H1 (cell line): Measurements from ENCODE around the gene TARBP2.

Source experiments
- ATF3 ChIP-seq: IDR thresholded peaks from 2 replicates; pipeline ENCODE4 v1.6.1; 2011; ENCODE audit warnings: low read depth, mild to moderate bottlenecking, low read length; ENCODE audit not compliant: insufficient read depth
- POLR2A ChIP-seq, 2 experiments: IDR thresholded peaks; 1 replicate in 1 of 2; 2 replicates in 1 of 2; pipeline ENCODE4 v1.6.1; 2011; ENCODE audit warnings: low read depth in 2 of 2, low read length in 2 of 2, mild to moderate bottlenecking in 2 of 2; ENCODE audit errors: control extremely low read depth in 1 of 2
- USF2 ChIP-seq: IDR thresholded peaks from 2 replicates; pipeline ENCODE4 v1.6.1; 2011; ENCODE audit warnings: low read length, improper control_type of control experiment
- TF ChIP-seq, protein P1 (sequence below), 3 experiments: IDR thresholded peaks; 1 replicate in 2 of 3; 2 replicates in 1 of 3; pipeline versions ENCODE4 v1.5.1 to v1.6.1; 2011; ENCODE audit warnings: low read length in 3 of 3, mild to moderate bottlenecking in 3 of 3, inconsistent platforms in 2 of 3, low read depth in 1 of 3, moderate library complexity in 1 of 3; ENCODE audit not compliant: insufficient read depth in 1 of 3; ENCODE audit errors: control extremely low read depth in 1 of 3
- TF ChIP-seq, protein P2 (sequence below): IDR thresholded peaks from 2 replicates; pipeline ENCODE4 v1.6.1; 2012; ENCODE audit warnings: low read length, inconsistent platforms

GRCh38 chr12:53474819-53475218 is 26.3 kb upstream of the TARBP2 start:
- TF ChIP-seq USF2: no peak
- TF ChIP-seq, protein P1, sequence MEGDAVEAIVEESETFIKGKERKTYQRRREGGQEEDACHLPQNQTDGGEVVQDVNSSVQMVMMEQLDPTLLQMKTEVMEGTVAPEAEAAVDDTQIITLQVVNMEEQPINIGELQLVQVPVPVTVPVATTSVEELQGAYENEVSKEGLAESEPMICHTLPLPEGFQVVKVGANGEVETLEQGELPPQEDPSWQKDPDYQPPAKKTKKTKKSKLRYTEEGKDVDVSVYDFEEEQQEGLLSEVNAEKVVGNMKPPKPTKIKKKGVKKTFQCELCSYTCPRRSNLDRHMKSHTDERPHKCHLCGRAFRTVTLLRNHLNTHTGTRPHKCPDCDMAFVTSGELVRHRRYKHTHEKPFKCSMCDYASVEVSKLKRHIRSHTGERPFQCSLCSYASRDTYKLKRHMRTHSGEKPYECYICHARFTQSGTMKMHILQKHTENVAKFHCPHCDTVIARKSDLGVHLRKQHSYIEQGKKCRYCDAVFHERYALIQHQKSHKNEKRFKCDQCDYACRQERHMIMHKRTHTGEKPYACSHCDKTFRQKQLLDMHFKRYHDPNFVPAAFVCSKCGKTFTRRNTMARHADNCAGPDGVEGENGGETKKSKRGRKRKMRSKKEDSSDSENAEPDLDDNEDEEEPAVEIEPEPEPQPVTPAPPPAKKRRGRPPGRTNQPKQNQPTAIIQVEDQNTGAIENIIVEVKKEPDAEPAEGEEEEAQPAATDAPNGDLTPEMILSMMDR (IDR thresholded peaks at IDR 0.05; ENCODE audit: control extremely low read depth in 1 of 3, insufficient read depth in 1 of 3, low read depth in 1 of 3, low read length in 3 of 3): no peak
- no peak for TF ChIP-seq POLR2A (IDR thresholded peaks at IDR 0.05; ENCODE audit: control extremely low read depth in 1 of 2, low read depth in 2 of 2, low read length in 2 of 2)
- TF ChIP-seq, protein P2, sequence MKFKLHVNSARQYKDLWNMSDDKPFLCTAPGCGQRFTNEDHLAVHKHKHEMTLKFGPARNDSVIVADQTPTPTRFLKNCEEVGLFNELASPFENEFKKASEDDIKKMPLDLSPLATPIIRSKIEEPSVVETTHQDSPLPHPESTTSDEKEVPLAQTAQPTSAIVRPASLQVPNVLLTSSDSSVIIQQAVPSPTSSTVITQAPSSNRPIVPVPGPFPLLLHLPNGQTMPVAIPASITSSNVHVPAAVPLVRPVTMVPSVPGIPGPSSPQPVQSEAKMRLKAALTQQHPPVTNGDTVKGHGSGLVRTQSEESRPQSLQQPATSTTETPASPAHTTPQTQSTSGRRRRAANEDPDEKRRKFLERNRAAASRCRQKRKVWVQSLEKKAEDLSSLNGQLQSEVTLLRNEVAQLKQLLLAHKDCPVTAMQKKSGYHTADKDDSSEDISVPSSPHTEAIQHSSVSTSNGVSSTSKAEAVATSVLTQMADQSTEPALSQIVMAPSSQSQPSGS: no peak
- TF ChIP-seq ATF3: no peak
